ENCODE measurements around the gene PROCR.

- no peak for TF ChIP-seq CTCF (IDR thresholded peaks at IDR 0.05)
- no peak for TF ChIP-seq POLR2AphosphoS5 (IDR thresholded peaks at IDR 0.05)
Observed at GRCh38 chr20:35225319-35226125, 53.6 kb downstream of the PROCR start.
